ENCODE measurements around the gene PKD2L1. TPM values are rescaled to one million over a fixed set of nuclear protein-coding genes. Genes with fewer than 3 reads are reported as not detected.

Gene PKD2L1
- total RNA-seq, 2 experiments from 2014 or later = not detected

- Mint-ChIP-seq H3K4me3 (peak overlapping the region; percentile 95), H3K27me3 (no peaks in the 10 kb centered on the region), H3K4me1 (peaks cover 49% of the 10 kb centered on the region), H3K9me3 (no peaks in the 10 kb centered on the region), H3K27ac (peak overlapping the region; percentile 89), H3K36me3 (peaks cover 41% of the 10 kb centered on the region)
- DNase-seq = peak; percentile 88
Measured at GRCh38 chr10:100346351-100346764, 16.3 kb upstream of the PKD2L1 start.

GRCh38 chr10:100345570-100346330 lies 15.7 kb upstream of the PKD2L1 start:
- Mint-ChIP-seq H3K4me1 (peaks cover 43% of the 10 kb centered on the region), H3K27ac (peak overlapping the region; percentile 89), H3K36me3 (peaks cover 35% of the 10 kb centered on the region), H3K27me3 (no peaks in the 10 kb centered on the region), H3K4me3 (peak overlapping the region; percentile 95), H3K9me3 (no peaks in the 10 kb centered on the region)
- no peak for DNase-seq

- peaks cover 30% of the 10 kb centered on the region for H3K4me1 Mint-ChIP-seq
- no peak for DNase-seq
- no peaks in the 10 kb centered on the region for H3K27me3 Mint-ChIP-seq
- peaks cover 20% of the 10 kb centered on the region for H3K36me3 Mint-ChIP-seq
- no peaks in the 10 kb centered on the region for H3K9me3 Mint-ChIP-seq
- H3K4me3 Mint-ChIP-seq = peak overlapping the region; percentile 50
- H3K27ac Mint-ChIP-seq = no peak overlapping the region
Measured at GRCh38 chr10:100344241-100344788, 14.3 kb upstream of the PKD2L1 start.

GRCh38 chr10:100342627-100342972 lies 12.6 kb upstream of the PKD2L1 start:
- peaks cover 29% of the 10 kb centered on the region for H3K4me1 Mint-ChIP-seq
- no peaks in the 10 kb centered on the region for H3K27me3 Mint-ChIP-seq
- H3K4me3 Mint-ChIP-seq = no peak overlapping the region
- H3K36me3 Mint-ChIP-seq = peaks cover 3% of the 10 kb centered on the region
- H3K27ac Mint-ChIP-seq = no peak overlapping the region
- no peak for DNase-seq
- no peaks in the 10 kb centered on the region for H3K9me3 Mint-ChIP-seq

- Mint-ChIP-seq H3K36me3 (no peaks in the 10 kb centered on the region), H3K27ac (no peak overlapping the region), H3K27me3 (no peaks in the 10 kb centered on the region), H3K9me3 (no peaks in the 10 kb centered on the region), H3K4me3 (no peak overlapping the region), H3K4me1 (peaks cover 29% of the 10 kb centered on the region)
- peak; percentile 52 for DNase-seq
Measured at GRCh38 chr10:100341953-100342626, 12.1 kb upstream of the PKD2L1 start.

GRCh38 chr10:100340948-100341847 lies 11.2 kb upstream of the PKD2L1 start:
- no peaks in the 10 kb centered on the region for H3K36me3 Mint-ChIP-seq
- no peak overlapping the region for H3K4me3 Mint-ChIP-seq
- no peak overlapping the region for H3K27ac Mint-ChIP-seq
- H3K4me1 Mint-ChIP-seq = peaks cover 28% of the 10 kb centered on the region
- H3K9me3 Mint-ChIP-seq = no peaks in the 10 kb centered on the region
- no peaks in the 10 kb centered on the region for H3K27me3 Mint-ChIP-seq
- no peak for DNase-seq

GRCh38 chr10:100339236-100339635 lies 9.2 kb upstream of the PKD2L1 start:
- Mint-ChIP-seq H3K4me1 (peaks cover 14% of the 10 kb centered on the region), H3K27me3 (no peaks in the 10 kb centered on the region), H3K9me3 (no peaks in the 10 kb centered on the region), H3K27ac (peak overlapping the region; percentile 8), H3K4me3 (no peak overlapping the region), H3K36me3 (no peaks in the 10 kb centered on the region)
- no peak for DNase-seq

GRCh38 chr10:100338434-100339036 lies 8.5 kb upstream of the PKD2L1 start:
- H3K4me3 Mint-ChIP-seq = no peak overlapping the region
- no peaks in the 10 kb centered on the region for H3K27me3 Mint-ChIP-seq
- H3K27ac Mint-ChIP-seq = peak overlapping the region; percentile 8
- peak; percentile 69 for DNase-seq
- H3K4me1 Mint-ChIP-seq = peaks cover 13% of the 10 kb centered on the region
- no peaks in the 10 kb centered on the region for H3K36me3 Mint-ChIP-seq
- no peaks in the 10 kb centered on the region for H3K9me3 Mint-ChIP-seq

GRCh38 chr10:100334762-100335161 lies 4.7 kb upstream of the PKD2L1 start:
- Mint-ChIP-seq H3K27ac (no peak overlapping the region), H3K27me3 (no peaks in the 10 kb centered on the region), H3K9me3 (no peaks in the 10 kb centered on the region), H3K4me3 (no peak overlapping the region), H3K4me1 (peaks cover 9% of the 10 kb centered on the region), H3K36me3 (no peaks in the 10 kb centered on the region)
- no peak for DNase-seq

- H3K27ac Mint-ChIP-seq = no peak overlapping the region
Measured at GRCh38 chr10:100333661-100334440, 3.8 kb upstream of the PKD2L1 start.

GRCh38 chr10:100333106-100333505 lies 3.1 kb upstream of the PKD2L1 start:
- Mint-ChIP-seq H3K27ac (no peak overlapping the region), H3K4me3 (no peak overlapping the region), H3K27me3 (no peaks in the 10 kb centered on the region), H3K36me3 (no peaks in the 10 kb centered on the region), H3K4me1 (no peaks in the 10 kb centered on the region), H3K9me3 (no peaks in the 10 kb centered on the region)
- DNase-seq = no peak

More at GRCh38 chr10:100333661-100334440, 3.8 kb upstream of the PKD2L1 start:
- Mint-ChIP-seq H3K27me3 (no peaks in the 10 kb centered on the region), H3K4me1 (peaks cover 6% of the 10 kb centered on the region), H3K9me3 (no peaks in the 10 kb centered on the region), H3K4me3 (no peak overlapping the region), H3K36me3 (no peaks in the 10 kb centered on the region)
- DNase-seq = no peak

GRCh38 chr10:100328198-100328597 lies 1.8 kb downstream of the PKD2L1 start:
- DNase-seq = no peak
- H3K36me3 Mint-ChIP-seq = no peaks in the 10 kb centered on the region
- no peak overlapping the region for H3K27ac Mint-ChIP-seq
- H3K4me1 Mint-ChIP-seq = peaks cover 14% of the 10 kb centered on the region
- H3K4me3 Mint-ChIP-seq = no peak overlapping the region
- H3K9me3 Mint-ChIP-seq = no peaks in the 10 kb centered on the region
- H3K27me3 Mint-ChIP-seq = no peaks in the 10 kb centered on the region

- H3K27ac Mint-ChIP-seq = no peak overlapping the region
- H3K4me3 Mint-ChIP-seq = no peak overlapping the region
- H3K36me3 Mint-ChIP-seq = no peaks in the 10 kb centered on the region
- DNase-seq = no peak
- no peaks in the 10 kb centered on the region for H3K9me3 Mint-ChIP-seq
- peaks cover 14% of the 10 kb centered on the region for H3K4me1 Mint-ChIP-seq
- H3K27me3 Mint-ChIP-seq = no peaks in the 10 kb centered on the region
Measured at GRCh38 chr10:100327718-100328009, 2.4 kb downstream of the PKD2L1 start.
